ENCODE data around the gene S1PR1. TPM values are rescaled to one million over a fixed set of nuclear protein-coding genes. Genes with fewer than 3 reads are reported as not detected.

Gene S1PR1
- polyA plus RNA-seq, 3 donors = 0.36 to 0.64 (median 0.43) TPM

DNA sequence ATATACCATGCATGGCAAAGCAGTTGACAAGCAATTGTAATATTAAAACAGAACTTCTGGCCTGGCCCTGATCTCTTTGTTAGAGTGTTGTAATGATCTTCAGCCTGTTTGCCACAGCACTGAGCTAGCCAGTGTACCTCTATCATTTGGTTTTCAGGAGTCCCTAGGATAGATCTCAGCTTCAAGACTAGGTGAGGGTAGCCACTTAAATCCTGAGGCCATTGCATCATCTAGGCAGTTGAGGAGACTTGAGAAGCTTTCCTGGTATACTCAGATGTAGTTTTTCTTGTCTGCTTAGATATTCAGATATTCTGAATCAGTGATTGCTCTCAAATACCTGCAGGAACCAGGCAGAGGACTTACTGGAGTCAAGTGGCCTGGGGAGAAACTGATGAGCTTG lies 14.7 kb downstream of the S1PR1 start:
- Histone ChIP-seq H2AFZ (ENCODE audit: insufficient read depth, low read depth, low read length, poor library complexity, severe bottlenecking) (no peak overlapping the region), H3K4me2 (replicated peaks; ENCODE audit: extremely low read depth, low read length, poor library complexity, severe bottlenecking) (no peak overlapping the region), H3K27me3 (ENCODE audit: control insufficient read depth in 2 of 2, insufficient read depth in 2 of 2, low read length in 2 of 2) (no peaks in the 10 kb centered on the region), H4K20me1 (ENCODE audit: insufficient read depth, low read length) (no peaks in the 10 kb centered on the region), H3K79me2 (ENCODE audit: insufficient read depth, low read length) (no peaks in the 10 kb centered on the region), H3K4me3 (replicated peaks in 1 of 3; ENCODE audit: low read depth in 2 of 3, low read length in 3 of 3) (no peak overlapping the region), H3K27ac (ENCODE audit: low read depth in 1 of 2, low read length in 2 of 2) (no peak overlapping the region), H3K9ac (ENCODE audit: insufficient read depth, low read length, poor library complexity, severe bottlenecking) (no peak overlapping the region), H3K4me1 (ENCODE audit: control insufficient read depth in 1 of 2, insufficient read depth in 2 of 2, low read length in 2 of 2) (no peaks in the 10 kb centered on the region), H3K9me3 (replicated peaks in 1 of 2; ENCODE audit: control insufficient read depth in 1 of 2, insufficient read depth in 1 of 2, low read length in 2 of 2) (no peaks in the 10 kb centered on the region), H3K36me3 (replicated peaks in 1 of 2; ENCODE audit: control insufficient read depth in 1 of 2, insufficient read depth in 2 of 2, low read length in 2 of 2) (no peaks in the 10 kb centered on the region)
- Mint-ChIP-seq H3K36me3 (no peaks in the 10 kb centered on the region), H3K4me3 (no peak overlapping the region), H3K9me3 (no peaks in the 10 kb centered on the region), H3K4me1 (no peaks in the 10 kb centered on the region), H3K27me3 (ENCODE audit: low read depth in 3 of 3) (peaks cover 0 to 3% (median 1%) of the 10 kb centered on the region in 3 donors), H3K27ac (no peak overlapping the region)
- no peak for DNase-seq
- TF ChIP-seq, protein P1, sequence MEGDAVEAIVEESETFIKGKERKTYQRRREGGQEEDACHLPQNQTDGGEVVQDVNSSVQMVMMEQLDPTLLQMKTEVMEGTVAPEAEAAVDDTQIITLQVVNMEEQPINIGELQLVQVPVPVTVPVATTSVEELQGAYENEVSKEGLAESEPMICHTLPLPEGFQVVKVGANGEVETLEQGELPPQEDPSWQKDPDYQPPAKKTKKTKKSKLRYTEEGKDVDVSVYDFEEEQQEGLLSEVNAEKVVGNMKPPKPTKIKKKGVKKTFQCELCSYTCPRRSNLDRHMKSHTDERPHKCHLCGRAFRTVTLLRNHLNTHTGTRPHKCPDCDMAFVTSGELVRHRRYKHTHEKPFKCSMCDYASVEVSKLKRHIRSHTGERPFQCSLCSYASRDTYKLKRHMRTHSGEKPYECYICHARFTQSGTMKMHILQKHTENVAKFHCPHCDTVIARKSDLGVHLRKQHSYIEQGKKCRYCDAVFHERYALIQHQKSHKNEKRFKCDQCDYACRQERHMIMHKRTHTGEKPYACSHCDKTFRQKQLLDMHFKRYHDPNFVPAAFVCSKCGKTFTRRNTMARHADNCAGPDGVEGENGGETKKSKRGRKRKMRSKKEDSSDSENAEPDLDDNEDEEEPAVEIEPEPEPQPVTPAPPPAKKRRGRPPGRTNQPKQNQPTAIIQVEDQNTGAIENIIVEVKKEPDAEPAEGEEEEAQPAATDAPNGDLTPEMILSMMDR (IDR thresholded peaks at IDR 0.05) = no peak
- intact Hi-C loops (cut with micrococcal nuclease) = no loop called here

DNA sequence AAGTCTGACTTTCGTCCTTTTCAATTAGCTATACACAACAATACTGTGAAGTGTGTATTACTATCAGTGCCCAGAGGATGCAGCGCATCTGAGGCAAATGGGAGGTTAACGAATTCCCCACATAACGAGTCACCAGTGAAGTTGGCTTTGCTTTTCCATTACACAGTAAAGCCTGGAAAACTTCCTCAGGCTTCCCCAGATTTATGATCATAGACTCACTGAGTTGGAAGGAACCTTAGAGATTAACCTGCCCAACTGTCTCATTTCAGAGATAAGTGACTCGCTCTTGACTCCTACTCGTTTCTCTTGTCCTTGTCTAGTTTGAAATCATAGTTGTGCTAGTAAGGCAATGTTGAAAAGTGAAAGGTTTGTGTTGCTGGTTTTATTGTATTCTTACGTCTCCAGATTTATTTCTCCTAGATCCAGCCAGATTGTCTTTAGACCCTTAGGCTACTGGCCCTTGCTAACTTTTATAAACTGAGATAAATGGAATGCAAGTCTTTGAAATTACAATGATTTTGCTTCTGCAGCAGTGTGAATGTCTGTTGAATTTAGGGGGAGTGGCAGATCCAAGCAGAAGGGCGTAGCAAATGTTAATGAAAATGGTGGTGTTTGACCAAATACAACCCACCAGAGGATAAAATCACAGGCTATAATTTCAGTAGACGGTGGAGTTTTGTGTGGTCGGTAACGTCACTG lies 17.3 kb downstream of the S1PR1 start:
- H3K4me3 ChIP-seq (replicated peaks in 1 of 3; ENCODE audit: low read depth in 2 of 3, low read length in 3 of 3) = no peak overlapping the region
- Mint-ChIP-seq H3K4me1 (peaks cover 22% of the 10 kb centered on the region), H3K4me3 (no peak overlapping the region), H3K27ac (no peak overlapping the region), H3K9me3 (no peaks in the 10 kb centered on the region), H3K36me3 (no peaks in the 10 kb centered on the region), H3K27me3 (ENCODE audit: low read depth in 3 of 3) (peaks cover 0 to 3% (median 2%) of the 10 kb centered on the region in 3 donors)
- H3K27me3 ChIP-seq (ENCODE audit: control insufficient read depth in 2 of 2, insufficient read depth in 2 of 2, low read length in 2 of 2) = no peaks in the 10 kb centered on the region
- intact Hi-C loops (cut with micrococcal nuclease) = no loop called here
- H3K79me2 ChIP-seq (ENCODE audit: insufficient read depth, low read length) = no peaks in the 10 kb centered on the region
- H4K20me1 ChIP-seq (ENCODE audit: insufficient read depth, low read length) = no peaks in the 10 kb centered on the region
- WGBS (ENCODE audit: insufficient coverage) = 100% methylated on average over 2 of the region's 11 CpGs
- H3K36me3 ChIP-seq (replicated peaks in 1 of 2; ENCODE audit: control insufficient read depth in 1 of 2, insufficient read depth in 2 of 2, low read length in 2 of 2) = no peaks in the 10 kb centered on the region
- no peak overlapping the region for H3K4me2 ChIP-seq (replicated peaks; ENCODE audit: extremely low read depth, low read length, poor library complexity, severe bottlenecking)
- H3K9me3 ChIP-seq (replicated peaks in 1 of 2; ENCODE audit: control insufficient read depth in 1 of 2, insufficient read depth in 1 of 2, low read length in 2 of 2) = no peaks in the 10 kb centered on the region
- peaks cover 22% of the 10 kb centered on the region in 2 donors for H3K4me1 ChIP-seq (ENCODE audit: control insufficient read depth in 1 of 2, insufficient read depth in 2 of 2, low read length in 2 of 2)
- no peak for DNase-seq
- no peak overlapping the region for H3K9ac ChIP-seq (ENCODE audit: insufficient read depth, low read length, poor library complexity, severe bottlenecking)
- no peak overlapping the region for H2AFZ ChIP-seq (ENCODE audit: insufficient read depth, low read depth, low read length, poor library complexity, severe bottlenecking)
- H3K27ac ChIP-seq (ENCODE audit: low read depth in 1 of 2, low read length in 2 of 2) = no peak overlapping the region
- TF ChIP-seq, protein P1 (IDR thresholded peaks at IDR 0.05) = no peak
